Measurements from ENCODE around the gene NAPEPLD. TPM values are rescaled to one million over a fixed set of nuclear protein-coding genes. Genes with fewer than 3 reads are reported as not detected.

Gene NAPEPLD
- total and polyA plus RNA-seq, 8 donors: 3.1 to 12.4 (median 5.0) TPM

DNA sequence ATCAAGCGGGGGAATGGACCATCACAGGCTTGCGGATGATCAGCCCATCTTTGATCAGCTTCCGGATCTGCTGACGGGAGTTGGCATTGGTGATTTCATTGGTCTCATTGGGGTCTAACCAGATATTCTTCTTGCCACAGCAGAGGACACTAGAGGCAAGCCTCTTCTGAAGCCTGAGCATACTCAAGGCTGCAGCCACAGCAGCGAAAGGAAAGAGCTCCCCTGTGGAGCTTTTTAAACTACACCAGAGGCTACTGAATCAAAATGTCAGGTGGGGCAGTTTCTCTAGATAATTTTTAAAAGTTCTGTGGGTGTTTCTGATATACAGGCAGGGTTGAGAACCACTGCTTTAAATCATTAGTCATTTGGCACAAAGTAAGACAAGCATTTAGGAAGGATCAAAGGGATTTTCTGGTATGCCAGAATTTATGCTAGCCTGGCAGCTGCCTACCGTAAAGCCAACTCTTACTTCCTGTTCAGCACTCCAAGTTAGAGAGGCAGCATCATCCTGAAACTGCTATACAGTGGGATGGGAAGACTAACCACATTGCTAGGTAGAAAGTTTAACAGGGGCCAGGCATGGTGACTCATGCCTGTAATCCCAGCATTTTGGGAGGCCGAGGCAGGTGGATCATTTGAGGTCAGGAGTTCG is 7.0 kb downstream of the NAPEPLD start:
- intact Hi-C loops (cut with DNase I): no loop called here
- TF ChIP-seq, protein P1, sequence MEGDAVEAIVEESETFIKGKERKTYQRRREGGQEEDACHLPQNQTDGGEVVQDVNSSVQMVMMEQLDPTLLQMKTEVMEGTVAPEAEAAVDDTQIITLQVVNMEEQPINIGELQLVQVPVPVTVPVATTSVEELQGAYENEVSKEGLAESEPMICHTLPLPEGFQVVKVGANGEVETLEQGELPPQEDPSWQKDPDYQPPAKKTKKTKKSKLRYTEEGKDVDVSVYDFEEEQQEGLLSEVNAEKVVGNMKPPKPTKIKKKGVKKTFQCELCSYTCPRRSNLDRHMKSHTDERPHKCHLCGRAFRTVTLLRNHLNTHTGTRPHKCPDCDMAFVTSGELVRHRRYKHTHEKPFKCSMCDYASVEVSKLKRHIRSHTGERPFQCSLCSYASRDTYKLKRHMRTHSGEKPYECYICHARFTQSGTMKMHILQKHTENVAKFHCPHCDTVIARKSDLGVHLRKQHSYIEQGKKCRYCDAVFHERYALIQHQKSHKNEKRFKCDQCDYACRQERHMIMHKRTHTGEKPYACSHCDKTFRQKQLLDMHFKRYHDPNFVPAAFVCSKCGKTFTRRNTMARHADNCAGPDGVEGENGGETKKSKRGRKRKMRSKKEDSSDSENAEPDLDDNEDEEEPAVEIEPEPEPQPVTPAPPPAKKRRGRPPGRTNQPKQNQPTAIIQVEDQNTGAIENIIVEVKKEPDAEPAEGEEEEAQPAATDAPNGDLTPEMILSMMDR (IDR thresholded peaks at IDR 0.05): no peak
- peak; percentile 42 to 73 (median 69) for ATAC-seq
- no peaks in the 10 kb centered on the region for H3K36me3 ChIP-seq
- 81 to 88% methylated on average over 8 of the region's 8 CpGs for WGBS, 2 donors
- H3K27ac ChIP-seq: peak overlapping the region in 1 of 4 donors; percentile 41
- FAIRE-seq: no peak
- H3K9me3 ChIP-seq: no peaks in the 10 kb centered on the region
- no peak overlapping the region for H3K4me3 ChIP-seq
- peaks cover 0 to 6% (median 0%) of the 10 kb centered on the region in 3 donors for H3K4me1 ChIP-seq
- DNase-seq: no peak
- no peaks in the 10 kb centered on the region for H3K27me3 ChIP-seq

DNA sequence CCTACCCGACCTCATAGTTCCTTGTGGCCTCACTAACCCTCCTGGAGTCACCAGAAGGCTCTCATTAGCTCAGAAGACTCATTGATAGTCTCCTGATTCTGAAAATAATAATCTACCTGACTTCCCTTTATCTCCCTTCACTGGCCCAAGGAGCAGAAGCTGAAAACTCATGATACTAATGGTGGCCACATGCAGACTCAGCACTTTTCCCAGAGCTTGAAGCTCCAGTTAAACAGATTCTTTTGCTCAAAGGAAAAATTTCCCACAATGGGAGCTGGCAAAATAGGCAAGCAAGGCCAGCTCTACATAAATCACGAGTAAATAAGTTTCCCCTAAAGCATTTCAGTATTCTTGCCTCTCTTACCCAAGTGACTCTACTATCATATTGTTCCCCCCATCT is 8.2 kb downstream of the NAPEPLD start:
- peaks cover 0 to 6% (median under 1%) of the 10 kb centered on the region in 3 donors for H3K4me1 ChIP-seq
- no peaks in the 10 kb centered on the region for H3K27me3 ChIP-seq
- WGBS, 2 donors: 85 to 95% methylated on average over 2 of the region's 2 CpGs
- H3K4me3 ChIP-seq: no peak overlapping the region
- TF ChIP-seq, protein P1 (IDR thresholded peaks at IDR 0.05): no peak
- intact Hi-C loops (cut with DNase I): no loop called here
- ATAC-seq (no peak), FAIRE-seq (no peak), DNase-seq (no peak)
- H3K27ac ChIP-seq: no peak overlapping the region
- H3K36me3 ChIP-seq: no peaks in the 10 kb centered on the region
- no peaks in the 10 kb centered on the region for H3K9me3 ChIP-seq

DNA sequence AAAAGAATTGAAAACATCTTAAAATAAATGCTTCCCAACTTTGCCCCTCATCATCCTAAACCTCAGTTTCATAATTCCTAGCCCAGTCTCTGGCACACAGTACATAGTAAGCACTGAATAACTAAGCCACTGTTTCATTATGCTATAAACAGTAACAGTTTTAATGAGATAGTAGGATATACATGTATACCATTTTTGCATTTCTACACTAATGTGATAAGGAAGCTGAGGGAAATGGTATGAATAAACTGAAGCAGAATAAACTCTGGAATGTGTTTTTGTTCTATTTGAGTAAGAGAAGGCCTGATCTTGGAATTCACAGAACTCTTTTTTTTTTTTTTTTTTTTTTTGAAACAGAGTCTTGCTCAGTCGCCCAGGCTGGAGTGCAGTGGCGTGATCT is 8.8 kb downstream of the NAPEPLD start:
- Histone ChIP-seq H3K27ac (no peak overlapping the region), H3K27me3 (no peaks in the 10 kb centered on the region), H3K9me3 (no peaks in the 10 kb centered on the region), H3K4me3 (no peak overlapping the region), H3K36me3 (no peaks in the 10 kb centered on the region), H3K4me1 (peaks cover 0 to 11% (median 7%) of the 10 kb centered on the region in 3 donors)
- TF ChIP-seq, protein P1 (IDR thresholded peaks at IDR 0.05): no peak
- intact Hi-C loops (cut with DNase I): no loop called here
- ATAC-seq (no peak), DNase-seq (no peak), FAIRE-seq (no peak)
- 94% methylated on average over 2 of the region's 2 CpGs; no CpG with 5 or more reads in 1 of the 2 donors for WGBS, 2 donors

DNA sequence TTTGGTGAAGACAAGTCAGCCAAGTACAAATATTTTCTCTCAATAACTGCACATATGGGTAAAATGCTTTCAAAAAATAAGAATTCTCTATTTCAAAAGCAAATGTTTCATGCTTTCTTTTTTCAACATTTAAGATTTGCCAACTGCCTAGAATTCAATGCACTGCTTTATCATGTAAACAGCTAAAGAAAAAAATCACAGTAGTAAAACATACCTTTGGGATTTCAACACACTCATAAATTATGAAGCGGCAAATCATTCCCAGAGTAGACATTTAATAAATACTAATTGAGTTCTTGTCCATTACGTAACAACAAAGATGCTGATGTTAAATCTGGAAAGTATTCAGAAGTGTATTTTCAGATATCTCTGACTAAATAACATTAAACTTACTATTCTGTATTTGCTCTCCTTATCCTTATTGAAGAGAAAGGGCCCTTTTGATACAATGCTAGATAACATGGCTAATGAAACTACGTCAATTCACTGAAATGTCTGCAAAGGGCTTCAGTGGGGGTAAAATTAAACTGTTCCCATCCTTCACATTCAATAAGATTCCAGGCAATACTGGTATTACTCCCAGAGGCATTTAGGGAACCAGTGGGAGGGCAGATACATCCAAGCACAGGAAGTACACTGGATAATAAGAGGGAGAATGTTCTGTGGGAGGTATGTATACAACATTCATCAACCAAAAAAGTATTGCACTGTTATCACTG is 13.9 kb downstream of the NAPEPLD start:
- Histone ChIP-seq H3K27ac (peak overlapping the region in 1 of 4 donors; percentile 12), H3K4me1 (peaks cover 0 to 18% (median 16%) of the 10 kb centered on the region in 3 donors), H3K9me3 (no peaks in the 10 kb centered on the region), H3K4me3 (no peak overlapping the region), H3K27me3 (no peaks in the 10 kb centered on the region), H3K36me3 (no peaks in the 10 kb centered on the region)
- TF ChIP-seq, protein P1 (IDR thresholded peaks at IDR 0.05): no peak
- no peak for DNase-seq
- FAIRE-seq: no peak
- 55% methylated on average over 3 of the region's 3 CpGs for WGBS, 2 donors
- intact Hi-C loops (cut with DNase I): no loop called here
- peak in 1 of 4 donors; percentile 40 for ATAC-seq
